Neural cell (in vitro differentiated cells): ENCODE measurements around the gene COPS8.

Source experiments
- CTCF ChIP-seq: fragments of 450-650 bp; IDR thresholded peaks from 2 replicates; pipeline ENCODE4 v1.5.1; 2014; ENCODE audit warnings: antibody characterized with exemption, mild to moderate bottlenecking, moderate library complexity; ENCODE audit not compliant: poor library complexity, severe bottlenecking
- EP300 ChIP-seq: fragments of 450-650 bp; conservative IDR thresholded peaks from 2 replicates; pipeline ENCODE4 v1.6.1; 2014; ENCODE audit warnings: antibody characterized with exemption, mild to moderate bottlenecking, moderate library complexity; ENCODE audit not compliant: poor library complexity, severe bottlenecking
- EZH2 ChIP-seq: fragments of 200-600, 300-800 bp; shearing (Covaris generic), sonication (generic); IDR thresholded peaks from 2 replicates; pipeline ENCODE4 v1.6.1; 2014; ENCODE audit warnings: antibody characterized with exemption, low read length, borderline replicate concordance, mild to moderate bottlenecking; ENCODE audit not compliant: insufficient read depth, poor library complexity, severe bottlenecking
- MXI1 ChIP-seq: fragments of 450-650 bp; conservative IDR thresholded peaks from 2 replicates; pipeline ENCODE4 v1.6.1; 2014; ENCODE audit warnings: antibody characterized with exemption, mild to moderate bottlenecking; ENCODE audit not compliant: poor library complexity, severe bottlenecking
- POLR2AphosphoS5 ChIP-seq: IDR thresholded peaks from 2 replicates; pipeline ENCODE4 v1.6.1; 2012
- RAD21 ChIP-seq: fragments of 450-650 bp; conservative IDR thresholded peaks from 2 replicates; pipeline ENCODE4 v1.6.1; 2014; ENCODE audit warnings: antibody characterized with exemption, mild to moderate bottlenecking, moderate library complexity
- REST ChIP-seq: IDR thresholded peaks from 2 replicates; pipeline ENCODE4 v1.6.1; 2012; ENCODE audit warnings: borderline replicate concordance
- SMC3 ChIP-seq: fragments of 450-650 bp; conservative IDR thresholded peaks from 2 replicates; pipeline ENCODE4 v1.6.1; 2014; ENCODE audit warnings: antibody characterized with exemption, mild to moderate bottlenecking, moderate library complexity; ENCODE audit not compliant: poor library complexity
- TAF1 ChIP-seq: IDR thresholded peaks from 2 replicates; pipeline ENCODE4 v1.6.1; 2012; ENCODE audit warnings: low read depth

- TF ChIP-seq CTCF (no peak), MXI1 (no peak), EZH2 (no peak), EP300 (no peak), REST (no peak), POLR2AphosphoS5 (no peak), RAD21 (no peak), TAF1 (no peak), SMC3 (no peak)
These were observed 55.9 kb downstream of the COPS8 start for GRCh38 chr2:237141571-237142051.
